Measurements from ENCODE around the gene ZNF276. TPM values are rescaled to one million over a fixed set of nuclear protein-coding genes. Genes with fewer than 3 reads are reported as not detected.
A peak's percentile ranks its signal among the peaks of the same experiment; 100 is the strongest.
"Not testable (repeated sequence)": the region's sequence is repeated elsewhere in the genome, so short reads cannot be mapped to it uniquely, and the experiment has no call there.

ZNF276 gene, protein sequence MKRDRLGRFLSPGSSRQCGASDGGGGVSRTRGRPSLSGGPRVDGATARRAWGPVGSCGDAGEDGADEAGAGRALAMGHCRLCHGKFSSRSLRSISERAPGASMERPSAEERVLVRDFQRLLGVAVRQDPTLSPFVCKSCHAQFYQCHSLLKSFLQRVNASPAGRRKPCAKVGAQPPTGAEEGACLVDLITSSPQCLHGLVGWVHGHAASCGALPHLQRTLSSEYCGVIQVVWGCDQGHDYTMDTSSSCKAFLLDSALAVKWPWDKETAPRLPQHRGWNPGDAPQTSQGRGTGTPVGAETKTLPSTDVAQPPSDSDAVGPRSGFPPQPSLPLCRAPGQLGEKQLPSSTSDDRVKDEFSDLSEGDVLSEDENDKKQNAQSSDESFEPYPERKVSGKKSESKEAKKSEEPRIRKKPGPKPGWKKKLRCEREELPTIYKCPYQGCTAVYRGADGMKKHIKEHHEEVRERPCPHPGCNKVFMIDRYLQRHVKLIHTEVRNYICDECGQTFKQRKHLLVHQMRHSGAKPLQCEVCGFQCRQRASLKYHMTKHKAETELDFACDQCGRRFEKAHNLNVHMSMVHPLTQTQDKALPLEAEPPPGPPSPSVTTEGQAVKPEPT
- 10.2 TPM for total RNA-seq
- long read RNA-seq, full-length matches to known transcripts = 13 of 39 reads
- long read RNA-seq, partial matches to known transcripts = 9 of 39 reads
- long read RNA-seq, other reads (novel, unspliced or antisense) = 17 of 39 reads

- DNase-seq = peak; percentile 93
- intact Hi-C loops (cut with DNase I) = no loop called here
- ATAC-seq (ENCODE audit: poor library complexity) = peak; percentile 88
Measured at GRCh38 chr16:89720813-89721545, at the start of gene ZNF276, which contains the start of gene VPS9D1. TSS of gene ZNF276 (plus strand) at chr16:89721537. CDS start at chr16:89721641, 104 bp downstream. TSS of gene VPS9D1 (minus strand) at chr16:89720898. CDS start at chr16:89720861, 37 bp downstream.

- DNase-seq; ATAC-seq (ENCODE audit: poor library complexity); intact Hi-C loops (cut with DNase I): not testable (repeated sequence)
Measured at GRCh38 chr16:89671565-89671964, 49.8 kb upstream of the ZNF276 start.

DNA sequence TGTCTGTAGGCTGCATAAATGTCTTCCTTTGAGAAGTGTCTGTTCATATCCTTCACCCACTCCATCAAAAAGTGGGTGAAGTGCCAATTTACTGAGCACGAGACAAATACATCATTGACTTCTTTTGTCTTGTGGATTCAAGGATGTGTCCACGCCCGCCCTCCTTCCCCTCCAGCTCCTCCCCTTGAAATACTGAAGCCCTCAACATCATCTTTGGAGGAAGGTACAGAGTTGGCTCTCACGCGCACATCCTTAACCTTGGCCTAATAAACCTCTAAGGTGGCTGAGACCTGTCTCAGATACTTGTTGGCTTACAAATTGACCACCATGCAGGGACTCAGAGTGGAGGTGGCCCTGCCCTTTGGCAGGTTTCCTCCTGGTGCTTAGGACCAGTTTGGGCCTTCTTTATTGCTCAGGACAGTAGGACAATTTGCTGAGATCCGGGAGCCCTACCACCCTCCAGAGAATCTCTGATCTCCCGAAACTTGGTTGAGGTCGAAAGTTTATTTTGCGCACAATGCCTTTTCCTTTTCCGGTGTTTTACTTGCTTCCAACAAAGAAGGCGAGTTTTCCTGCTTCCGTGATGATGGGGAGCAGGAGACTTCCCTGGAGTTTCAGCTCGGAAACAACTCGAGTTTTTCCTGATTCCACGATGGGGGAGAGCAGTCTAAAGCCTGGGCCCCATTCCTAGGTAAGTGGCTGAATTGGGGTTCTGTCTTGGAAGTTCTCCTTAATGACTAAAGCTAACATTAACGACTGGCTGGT is 49.0 kb upstream of the ZNF276 start:
- ATAC-seq (ENCODE audit: poor library complexity) = no peak

DNA sequence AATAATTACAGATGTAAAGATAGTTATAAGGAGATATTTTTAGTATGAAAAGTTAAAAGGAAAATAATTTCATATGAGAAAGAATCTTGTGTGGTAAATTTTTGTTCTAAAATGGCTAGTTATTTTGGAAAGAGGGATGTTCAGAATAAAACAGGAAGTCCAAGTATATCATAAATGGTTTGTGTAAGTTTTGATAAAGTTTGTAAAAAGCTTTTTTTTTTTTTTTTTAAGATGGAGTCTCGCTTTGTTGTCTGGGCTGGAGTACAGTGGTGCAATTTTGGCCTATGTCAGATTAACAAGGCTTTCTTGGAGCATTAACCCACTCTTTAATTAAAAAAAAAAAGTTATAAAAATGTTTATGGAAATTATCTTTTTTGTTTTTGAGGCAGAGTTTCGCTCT is 43.1 kb upstream of the ZNF276 start:
- intact Hi-C loops (cut with DNase I) = no loop called here
- DNase-seq (no peak), ATAC-seq (ENCODE audit: poor library complexity) (no peak)

More for the DNA sequence above, 49.0 kb upstream of the ZNF276 start:
- intact Hi-C loops (cut with DNase I) = no loop called here
- no peak for DNase-seq

- ATAC-seq (ENCODE audit: poor library complexity) (no peak), DNase-seq (no peak)
- intact Hi-C loops (cut with DNase I) = no loop called here
Measured at GRCh38 chr16:89685916-89686315, 35.4 kb upstream of the ZNF276 start.

- intact Hi-C loops (cut with DNase I) = no loop called here
- peak; percentile 90 for DNase-seq
- ATAC-seq (ENCODE audit: poor library complexity) = peak; percentile 97
Measured at GRCh38 chr16:89686520-89687091, 34.7 kb upstream of the ZNF276 start, which contains the start of gene CDK10. TSS of gene CDK10 (plus strand) at chr16:89686689. CDS start at chr16:89686711, 22 bp downstream.

GRCh38 chr16:89687092-89687940 is 34.0 kb upstream of the ZNF276 start:
- DNase-seq = no peak
- intact Hi-C loops (cut with DNase I) = no loop called here
- ATAC-seq (ENCODE audit: poor library complexity) = peak; percentile 52

DNA sequence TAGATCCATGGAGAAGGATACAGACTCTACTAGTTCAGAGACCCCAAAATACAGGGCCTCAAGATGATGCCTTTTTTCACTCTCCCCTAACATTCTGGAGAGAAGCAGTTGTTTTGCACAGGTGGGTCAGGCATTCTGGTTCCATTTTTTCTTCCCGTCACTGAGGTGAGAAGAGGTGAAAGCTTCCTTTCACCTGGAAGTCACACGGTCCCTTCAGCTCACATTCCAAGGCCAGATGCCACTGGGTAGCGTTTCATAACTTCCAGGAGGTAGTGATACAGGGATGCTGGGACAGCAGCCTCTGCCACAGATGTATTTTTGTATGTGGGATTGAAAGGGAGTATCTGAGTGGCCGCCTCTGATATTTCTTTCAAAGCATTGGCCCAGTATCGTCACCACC is 32.9 kb upstream of the ZNF276 start:
- intact Hi-C loops (cut with DNase I) = no loop called here
- ATAC-seq (ENCODE audit: poor library complexity) (no peak), DNase-seq (no peak)

- intact Hi-C loops (cut with DNase I) = no loop called here
- no peak for DNase-seq
- no peak for ATAC-seq (ENCODE audit: poor library complexity)
Measured at GRCh38 chr16:89689142-89689541, 32.2 kb upstream of the ZNF276 start.

- ATAC-seq (ENCODE audit: poor library complexity); intact Hi-C loops (cut with DNase I); DNase-seq: not testable (repeated sequence)
Measured at GRCh38 chr16:89689621-89690020, 31.7 kb upstream of the ZNF276 start.

GRCh38 chr16:89690392-89690901 is 30.9 kb upstream of the ZNF276 start:
- intact Hi-C loops (cut with DNase I) = no loop called here
- ATAC-seq (ENCODE audit: poor library complexity) = no peak

DNA sequence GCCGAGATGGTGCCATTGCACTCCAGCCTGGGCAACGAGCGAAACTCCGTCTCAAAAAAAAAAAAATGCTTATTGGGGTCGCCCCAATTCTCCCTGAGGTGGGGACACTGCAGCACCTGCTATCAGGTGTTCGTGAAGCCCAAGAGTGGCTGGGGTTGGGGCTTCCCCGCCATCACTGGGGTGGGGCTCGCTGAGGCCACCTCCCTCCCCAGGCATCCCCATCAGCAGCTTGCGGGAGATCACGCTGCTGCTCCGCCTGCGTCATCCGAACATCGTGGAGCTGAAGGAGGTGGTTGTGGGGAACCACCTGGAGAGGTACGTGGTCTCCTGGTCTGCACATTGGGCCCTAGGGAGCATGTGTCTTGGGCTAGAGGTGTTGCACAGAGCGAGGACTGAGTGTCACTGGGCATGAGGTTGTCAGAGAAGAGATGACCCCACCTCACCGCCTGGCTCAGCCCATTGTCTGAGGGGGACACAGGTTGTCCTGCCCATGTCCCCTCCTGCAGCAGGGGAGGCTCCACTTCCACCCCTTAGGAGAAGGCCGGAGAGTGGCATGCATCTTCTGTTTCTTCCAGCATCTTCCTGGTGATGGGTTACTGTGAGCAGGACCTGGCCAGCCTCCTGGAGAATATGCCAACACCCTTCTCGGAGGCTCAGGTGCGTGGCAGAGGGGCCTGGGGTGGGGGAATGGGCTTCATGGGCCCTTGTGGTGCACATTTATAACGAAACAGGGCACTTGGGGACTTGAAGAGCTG is 29.9 kb upstream of the ZNF276 start:
- DNase-seq = no peak
- intact Hi-C loops (cut with DNase I) = no loop called here
- no peak for ATAC-seq (ENCODE audit: poor library complexity)

More at GRCh38 chr16:89690392-89690901, 30.9 kb upstream of the ZNF276 start:
- DNase-seq = no peak

GRCh38 chr16:89691986-89692569 is 29.3 kb upstream of the ZNF276 start:
- DNase-seq (no peak), ATAC-seq (ENCODE audit: poor library complexity) (no peak)
- intact Hi-C loops (cut with DNase I) = no loop called here

DNA sequence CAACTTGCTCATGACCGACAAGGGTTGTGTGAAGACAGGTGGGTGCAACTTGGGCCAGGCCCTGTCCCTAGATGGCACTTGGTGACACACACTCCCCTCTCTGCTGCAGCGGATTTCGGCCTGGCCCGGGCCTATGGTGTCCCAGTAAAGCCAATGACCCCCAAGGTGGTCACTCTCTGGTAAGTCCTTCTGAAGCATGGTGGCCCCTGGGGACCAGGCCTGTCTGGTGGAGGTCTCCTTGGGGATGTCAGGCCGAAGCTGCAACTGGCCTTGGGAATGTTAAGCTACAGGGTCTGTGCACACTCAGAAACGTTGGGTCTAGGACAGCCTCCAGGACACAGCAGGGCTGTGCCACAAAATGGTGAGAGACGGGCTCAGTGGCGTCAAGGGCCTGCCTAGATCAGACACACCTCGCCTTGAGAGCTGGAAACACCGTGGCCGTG is 28.0 kb upstream of the ZNF276 start:
- intact Hi-C loops (cut with DNase I) = no loop called here
- DNase-seq (no peak), ATAC-seq (ENCODE audit: poor library complexity) (no peak)

DNA sequence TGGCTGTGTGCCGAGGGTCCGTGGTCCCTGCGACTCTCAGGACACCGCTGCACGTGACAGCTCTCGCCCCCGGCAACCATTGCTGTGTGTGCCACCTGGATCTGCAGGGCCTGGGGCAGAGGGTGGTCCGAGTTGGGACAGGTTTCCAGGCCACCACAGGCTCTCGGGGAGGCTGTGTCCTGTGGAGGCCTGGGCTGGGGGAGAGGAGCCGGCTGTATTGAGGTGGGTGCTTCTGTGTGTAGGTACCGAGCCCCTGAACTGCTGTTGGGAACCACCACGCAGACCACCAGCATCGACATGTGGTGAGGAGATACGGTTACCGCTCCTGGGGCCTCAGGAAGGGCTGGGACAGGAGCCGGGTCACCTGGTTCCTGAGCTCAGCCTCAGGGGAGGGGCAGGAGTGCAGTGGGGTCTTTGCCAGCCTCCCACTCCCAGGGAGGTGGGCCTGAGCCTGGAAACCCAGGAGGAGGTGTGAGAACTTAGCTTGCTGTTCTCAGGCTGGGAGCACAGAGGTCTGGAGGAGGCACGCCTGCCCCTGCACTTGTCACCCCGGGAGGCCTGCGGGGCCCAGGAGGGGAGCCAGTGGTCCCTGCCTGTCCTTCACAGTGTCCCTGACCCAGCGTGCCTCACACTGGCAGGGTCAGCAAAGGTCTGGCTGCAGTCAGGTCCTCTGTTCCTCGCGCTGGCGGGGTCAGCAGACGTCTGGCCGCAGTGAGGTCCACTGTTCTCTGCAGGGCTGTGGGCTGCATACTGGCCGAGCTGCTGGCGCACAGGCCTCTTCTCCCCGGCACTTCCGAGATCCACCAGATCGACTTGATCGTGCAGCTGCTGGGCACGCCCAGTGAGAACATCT is 27.2 kb upstream of the ZNF276 start:
- intact Hi-C loops (cut with DNase I) = no loop called here
- ATAC-seq (ENCODE audit: poor library complexity) = no peak
- DNase-seq = no peak
